Panc1 (cell line): ENCODE results near the gene CLSTN2. TPM values are rescaled to one million over a fixed set of nuclear protein-coding genes. Genes with fewer than 3 reads are reported as not detected.

Experiments
- ATAC-seq: fragments of 200-7000 bp; cut with Tn5 transposase; 2 replicates; pipeline ENCODE4 v1.9.1; 2020; ENCODE audit warnings: mild to moderate bottlenecking, moderate library complexity
- BruUV-seq: library from RNA; stranded (reverse); fragments of 400-500 nt; replicated peaks from 2 replicates; lab custom pipeline; 2021; lab: Mats Ljungman, UMichigan
- CTCF ChIA-PET: fragments of 300-600 bp; sonication (Branson Sonifier 250); formaldehyde crosslinking; loops from one replicate; lab custom pipeline; 2022; ENCODE audit warnings: antibody characterized with exemption; lab: Charles Lee
- POLR2A ChIA-PET: fragments of 300-600 bp; sonication (Branson Sonifier 250); formaldehyde crosslinking; loops from one replicate; lab custom pipeline; 2022; ENCODE audit warnings: antibody characterized with exemption; lab: Charles Lee
- DNase-seq: peaks from one replicate; pipeline ENCODE4 v3.0.0-alpha.2; 2010; ENCODE audit warnings: low read depth, low spot score
- H3K27ac ChIP-seq: 2 replicates; pipeline ENCODE4 v1.5.1; 2011; ENCODE audit warnings: mild to moderate bottlenecking, low read length, inconsistent platforms
- H3K27me3 ChIP-seq: fragments of 200-500 bp; sonication (Bioruptor generic); 2 replicates; pipeline ENCODE4 v1.6.0; 2014; ENCODE audit warnings: low read length, inconsistent platforms; ENCODE audit not compliant: control insufficient read depth, insufficient read depth
- H3K36me3 ChIP-seq: fragments of 200-500 bp; sonication (Bioruptor generic); 2 replicates; pipeline ENCODE4 v1.5.1; 2014; ENCODE audit warnings: inconsistent platforms, mild to moderate bottlenecking, low read length, moderate library complexity; ENCODE audit not compliant: control insufficient read depth, insufficient read depth
- H3K4me1 ChIP-seq: 2 replicates; pipeline ENCODE4 v1.5.1; 2011; ENCODE audit warnings: inconsistent platforms, mild to moderate bottlenecking, low read length, moderate library complexity; ENCODE audit not compliant: control insufficient read depth, insufficient read depth
- H3K4me3 ChIP-seq, 2 experiments: 2 replicates each; pipeline ENCODE4 v1.5.1; 2011 to 2012; ENCODE audit warnings: low read depth in 2 of 2, low read length in 2 of 2, mild to moderate bottlenecking in 2 of 2, inconsistent platforms in 1 of 2, moderate library complexity in 1 of 2
- H3K9me3 ChIP-seq: fragments of 200-500 bp; sonication (Bioruptor generic); 2 replicates; pipeline ENCODE4 v1.5.1; 2014; ENCODE audit warnings: low read depth, mild to moderate bottlenecking, inconsistent platforms, low read length, moderate library complexity; ENCODE audit not compliant: control insufficient read depth, insufficient read depth
- POLR2AphosphoS5 ChIP-seq: IDR thresholded peaks from 2 replicates; pipeline ENCODE4 v1.6.1; 2012; ENCODE audit warnings: mild to moderate bottlenecking, low read depth, low read length, moderate library complexity
- SIN3A ChIP-seq: IDR thresholded peaks from 2 replicates; pipeline ENCODE4 v1.6.1; 2012; ENCODE audit warnings: low read depth, mild to moderate bottlenecking, low read length, moderate library complexity, borderline replicate concordance; ENCODE audit not compliant: insufficient read depth
- TCF7L2 ChIP-seq: IDR thresholded peaks from 2 replicates; pipeline ENCODE4 v1.6.1; 2011; ENCODE audit warnings: mild to moderate bottlenecking, low read depth, low read length, inconsistent platforms
- in situ Hi-C: cut with HindIII; loops from 2 replicates; pipeline ENCODE4 v1.10.0; 2016; ENCODE audit warnings: low sequenced_read_pairs, low pct_unique_long_range_greater_than_20kb
- intact Hi-C: fragments of 100-400 bp; cut with micrococcal nuclease; formaldehyde crosslinking; loops from one replicate; pipeline ENCODE4 v1.10.0; 2022; ENCODE audit not compliant: unreplicated experiment
- total RNA-seq: library from RNA; stranded (reverse); gene quantifications from one replicate; pipeline ENCODE4 v1.2.1, GENCODE V29; 2021; ENCODE audit not compliant: unreplicated experiment
- TF ChIP-seq, protein P1 (sequence below), 2 experiments: IDR thresholded peaks; 2 replicates each; pipeline ENCODE4 v1.6.1; 2011 to 2012; ENCODE audit warnings: low read depth in 2 of 2, control low read depth in 1 of 2, low read length in 1 of 2, mild to moderate bottlenecking in 1 of 2, moderate library complexity in 1 of 2; ENCODE audit not compliant: insufficient read depth in 1 of 2
- TF ChIP-seq, protein P2 (sequence below): fragments of 450-650 bp; IDR thresholded peaks from 2 replicates; pipeline ENCODE4 v1.5.1; 2017; ENCODE audit warnings: mild to moderate bottlenecking

The CLSTN2 gene
- total RNA-seq, 1 experiment from 2014 or later: 0.03 TPM

GRCh38 chr3:140571836-140572235, 636.9 kb downstream of the CLSTN2 start:
- H3K4me3 ChIP-seq: no peak overlapping the region
- DNase-seq (no peak), ATAC-seq (no peak)
- in situ Hi-C loops (no loop called here), intact Hi-C loops (no loop called here)
- ChIA-PET CTCF (no interaction called here), POLR2A (no interaction called here)
- H3K36me3 ChIP-seq: no peaks in the 10 kb centered on the region
- no peak overlapping the region for H3K27ac ChIP-seq
- TF ChIP-seq, protein P1, sequence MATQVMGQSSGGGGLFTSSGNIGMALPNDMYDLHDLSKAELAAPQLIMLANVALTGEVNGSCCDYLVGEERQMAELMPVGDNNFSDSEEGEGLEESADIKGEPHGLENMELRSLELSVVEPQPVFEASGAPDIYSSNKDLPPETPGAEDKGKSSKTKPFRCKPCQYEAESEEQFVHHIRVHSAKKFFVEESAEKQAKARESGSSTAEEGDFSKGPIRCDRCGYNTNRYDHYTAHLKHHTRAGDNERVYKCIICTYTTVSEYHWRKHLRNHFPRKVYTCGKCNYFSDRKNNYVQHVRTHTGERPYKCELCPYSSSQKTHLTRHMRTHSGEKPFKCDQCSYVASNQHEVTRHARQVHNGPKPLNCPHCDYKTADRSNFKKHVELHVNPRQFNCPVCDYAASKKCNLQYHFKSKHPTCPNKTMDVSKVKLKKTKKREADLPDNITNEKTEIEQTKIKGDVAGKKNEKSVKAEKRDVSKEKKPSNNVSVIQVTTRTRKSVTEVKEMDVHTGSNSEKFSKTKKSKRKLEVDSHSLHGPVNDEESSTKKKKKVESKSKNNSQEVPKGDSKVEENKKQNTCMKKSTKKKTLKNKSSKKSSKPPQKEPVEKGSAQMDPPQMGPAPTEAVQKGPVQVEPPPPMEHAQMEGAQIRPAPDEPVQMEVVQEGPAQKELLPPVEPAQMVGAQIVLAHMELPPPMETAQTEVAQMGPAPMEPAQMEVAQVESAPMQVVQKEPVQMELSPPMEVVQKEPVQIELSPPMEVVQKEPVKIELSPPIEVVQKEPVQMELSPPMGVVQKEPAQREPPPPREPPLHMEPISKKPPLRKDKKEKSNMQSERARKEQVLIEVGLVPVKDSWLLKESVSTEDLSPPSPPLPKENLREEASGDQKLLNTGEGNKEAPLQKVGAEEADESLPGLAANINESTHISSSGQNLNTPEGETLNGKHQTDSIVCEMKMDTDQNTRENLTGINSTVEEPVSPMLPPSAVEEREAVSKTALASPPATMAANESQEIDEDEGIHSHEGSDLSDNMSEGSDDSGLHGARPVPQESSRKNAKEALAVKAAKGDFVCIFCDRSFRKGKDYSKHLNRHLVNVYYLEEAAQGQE (IDR thresholded peaks at IDR 0.05; ENCODE audit: insufficient read depth in 1 of 2, low read depth in 2 of 2, low read length in 1 of 2): no peak
- TF ChIP-seq POLR2AphosphoS5 (no peak), SIN3A (no peak), TCF7L2 (no peak)
- TF ChIP-seq, protein P2, sequence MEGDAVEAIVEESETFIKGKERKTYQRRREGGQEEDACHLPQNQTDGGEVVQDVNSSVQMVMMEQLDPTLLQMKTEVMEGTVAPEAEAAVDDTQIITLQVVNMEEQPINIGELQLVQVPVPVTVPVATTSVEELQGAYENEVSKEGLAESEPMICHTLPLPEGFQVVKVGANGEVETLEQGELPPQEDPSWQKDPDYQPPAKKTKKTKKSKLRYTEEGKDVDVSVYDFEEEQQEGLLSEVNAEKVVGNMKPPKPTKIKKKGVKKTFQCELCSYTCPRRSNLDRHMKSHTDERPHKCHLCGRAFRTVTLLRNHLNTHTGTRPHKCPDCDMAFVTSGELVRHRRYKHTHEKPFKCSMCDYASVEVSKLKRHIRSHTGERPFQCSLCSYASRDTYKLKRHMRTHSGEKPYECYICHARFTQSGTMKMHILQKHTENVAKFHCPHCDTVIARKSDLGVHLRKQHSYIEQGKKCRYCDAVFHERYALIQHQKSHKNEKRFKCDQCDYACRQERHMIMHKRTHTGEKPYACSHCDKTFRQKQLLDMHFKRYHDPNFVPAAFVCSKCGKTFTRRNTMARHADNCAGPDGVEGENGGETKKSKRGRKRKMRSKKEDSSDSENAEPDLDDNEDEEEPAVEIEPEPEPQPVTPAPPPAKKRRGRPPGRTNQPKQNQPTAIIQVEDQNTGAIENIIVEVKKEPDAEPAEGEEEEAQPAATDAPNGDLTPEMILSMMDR: no peak
- no TSS peak for BruUV-seq
- H3K4me1 ChIP-seq: no peaks in the 10 kb centered on the region
- H3K27me3 ChIP-seq: 0 out of 2 replicates have a peak, but pooled peaks cover 2% of the 10 kb centered on the region
- no peaks in the 10 kb centered on the region for H3K9me3 ChIP-seq

- no peaks in the 10 kb centered on the region for H3K9me3 ChIP-seq
- H3K27ac ChIP-seq: no peak overlapping the region
- H3K4me3 ChIP-seq: no peak overlapping the region
- H3K4me1 ChIP-seq: no peaks in the 10 kb centered on the region
- no TSS peak for BruUV-seq
- H3K36me3 ChIP-seq: no peaks in the 10 kb centered on the region
- no peak for ATAC-seq
- no peak for TF ChIP-seq POLR2AphosphoS5
- no peak for TF ChIP-seq SIN3A
- TF ChIP-seq, protein P2: no peak
- no peak for TF ChIP-seq TCF7L2
- TF ChIP-seq, protein P1 (IDR thresholded peaks at IDR 0.05; ENCODE audit: insufficient read depth in 1 of 2, low read depth in 2 of 2, low read length in 1 of 2): no peak
- intact Hi-C loops: no loop called here
- no peak for DNase-seq
- 0 out of 2 replicates have a peak, but pooled peaks cover 2% of the 10 kb centered on the region for H3K27me3 ChIP-seq
- in situ Hi-C loops: no loop called here
- ChIA-PET POLR2A (no interaction called here), CTCF (no interaction called here)
These were observed 637.3 kb downstream of the CLSTN2 start for GRCh38 chr3:140572334-140572733.
